Amniotic epithelial cell (primary cell): Measurements from ENCODE around the gene PALD1.
"Not testable (repeated sequence)": the region's sequence is repeated elsewhere in the genome, so short reads cannot be mapped to it uniquely, and the experiment has no call there.

ENCODE experiments used
- DNase-seq: peaks from one replicate; pipeline ENCODE4 v3.0.0-alpha.2; 2010; ENCODE audit warnings: low read depth

Gene PALD1

GRCh38 chr10:70571636-70572439 is 93.3 kb downstream of the PALD1 start:
- no peak for DNase-seq

- no peak for DNase-seq
These were observed 95.3 kb downstream of the PALD1 start for GRCh38 chr10:70573599-70574506.

GRCh38 chr10:70575486-70575873 is 96.9 kb downstream of the PALD1 start:
- peak; percentile 32 for DNase-seq

- peak; percentile 91 for DNase-seq
These were observed 97.6 kb downstream of the PALD1 start for GRCh38 chr10:70575874-70576802.

GRCh38 chr10:70576803-70577517 is 98.4 kb downstream of the PALD1 start:
- DNase-seq, result peak; percentile 68

GRCh38 chr10:70578371-70578947 is 99.9 kb downstream of the PALD1 start:
- peak; percentile 94 for DNase-seq

GRCh38 chr10:70579234-70580002 is 100.9 kb downstream of the PALD1 start:
- no peak for DNase-seq

- DNase-seq, result not testable (repeated sequence)
These were observed 102.6 kb downstream of the PALD1 start for GRCh38 chr10:70581176-70581575.

- no peak for DNase-seq
These were observed 104.5 kb downstream of the PALD1 start for GRCh38 chr10:70582793-70583668.

- DNase-seq, result no peak
These were observed 105.1 kb downstream of the PALD1 start for GRCh38 chr10:70583669-70584037.

GRCh38 chr10:70584366-70584765 is 105.8 kb downstream of the PALD1 start:
- DNase-seq, result no peak

- DNase-seq, result peak; percentile 10
These were observed 106.5 kb downstream of the PALD1 start for GRCh38 chr10:70584909-70585544.

- no peak for DNase-seq
These were observed 107.1 kb downstream of the PALD1 start for GRCh38 chr10:70585578-70586169.

- DNase-seq, result no peak
These were observed 107.9 kb downstream of the PALD1 start for GRCh38 chr10:70586348-70586930.

GRCh38 chr10:70587045-70587658 is 108.6 kb downstream of the PALD1 start:
- no peak for DNase-seq

- no peak for DNase-seq
These were observed 109.7 kb downstream of the PALD1 start for GRCh38 chr10:70588255-70588654.

GRCh38 chr10:70588859-70589570 is 110.4 kb downstream of the PALD1 start:
- no peak for DNase-seq
